Fibroblast of lung (primary cell): Measurements from ENCODE around the gene OR9G1. TPM values are rescaled to one million over a fixed set of nuclear protein-coding genes. Genes with fewer than 3 reads are reported as not detected.

Source experiments
- DNase-seq, 2 donors: peaks; one replicate each; pipeline versions ENCODE4 v3.0.0 to v3.0.0-alpha.2; 2010; ENCODE audit warnings: low read depth in 2 of 2
- H2AFZ ChIP-seq: 2 replicates; pipeline ENCODE4 v1.5.1; 2012; ENCODE audit warnings: low read length, control low read depth, inconsistent platforms
- H3K27ac ChIP-seq: 2 replicates; pipeline ENCODE4 v1.5.1; 2011; ENCODE audit warnings: low read length, control low read depth; ENCODE audit not compliant: insufficient read depth
- H3K27me3 ChIP-seq: 2 replicates; pipeline ENCODE4 v1.5.1; 2011; ENCODE audit warnings: mild to moderate bottlenecking, low read length; ENCODE audit not compliant: control insufficient read depth, insufficient read depth
- H3K36me3 ChIP-seq: 2 replicates; pipeline ENCODE4 v1.5.1; 2011; ENCODE audit warnings: low read length; ENCODE audit not compliant: control insufficient read depth, insufficient read depth
- H3K4me1 ChIP-seq: 2 replicates; pipeline ENCODE4 v1.5.1; 2011; ENCODE audit warnings: low read length; ENCODE audit not compliant: control insufficient read depth, insufficient read depth; ENCODE audit errors: extremely low read depth
- H3K4me2 ChIP-seq: 2 replicates; pipeline ENCODE4 v1.5.1; 2011; ENCODE audit warnings: low read length, control low read depth; ENCODE audit not compliant: insufficient read depth; ENCODE audit errors: extremely low read depth
- H3K4me3 ChIP-seq, 4 experiments: fragments of 200-600 bp in 1 of 4; sonication (generic) in 1 of 4; replicated peaks in 1 of 4; 2 replicates each; pipeline ENCODE4 v1.5.1; 2011 to 2016; ENCODE audit warnings: low read length in 4 of 4, low read depth in 3 of 4, mild to moderate bottlenecking in 3 of 4, control low read depth in 2 of 4, inconsistent platforms in 1 of 4, mixed read lengths in 1 of 4; ENCODE audit not compliant: insufficient read depth in 1 of 4; ENCODE audit errors: control extremely low read depth in 1 of 4
- H3K79me2 ChIP-seq: 2 replicates; pipeline ENCODE4 v1.5.1; 2012; ENCODE audit warnings: mild to moderate bottlenecking, low read length, inconsistent platforms; ENCODE audit not compliant: control insufficient read depth, insufficient read depth
- H3K9ac ChIP-seq: 2 replicates; pipeline ENCODE4 v1.5.1; 2011; ENCODE audit warnings: mild to moderate bottlenecking, low read length, control low read depth; ENCODE audit not compliant: insufficient read depth
- H3K9me3 ChIP-seq: 2 replicates; pipeline ENCODE4 v1.5.1; 2012; ENCODE audit warnings: low read depth, low read length; ENCODE audit not compliant: control insufficient read depth, insufficient read depth
- H4K20me1 ChIP-seq: 2 replicates; pipeline ENCODE4 v1.5.1; 2011; ENCODE audit warnings: low read length; ENCODE audit not compliant: control insufficient read depth, insufficient read depth; ENCODE audit errors: extremely low read depth
- EZH2 ChIP-seq: IDR thresholded peaks from 2 replicates; pipeline ENCODE4 v1.5.1; 2012; ENCODE audit warnings: low read length, control low read depth, mild to moderate bottlenecking; ENCODE audit errors: missing control alignments
- polyA minus RNA-seq: library from RNA; depleted of rRNA, polyadenylated mRNA; stranded (reverse); fragments of >200 nt; gene quantifications from 2 replicates; pipeline ENCODE4 v1.2.3, GENCODE V29; 2011; ENCODE audit warnings: low replicate concordance
- polyA plus RNA-seq, 2 donors: library from polyadenylated mRNA; depleted of rRNA in 1 of 2; stranded (reverse) in 1 of 2; unstranded in 1 of 2; fragments of >200 nt; gene quantifications; 2 replicates each; pipeline ENCODE4 v1.2.1, GENCODE V29; 2011 to 2012; ENCODE audit warnings: missing spikeins in 1 of 2
- total RNA-seq: library from RNA; depleted of rRNA; stranded (reverse); fragments of >200 nt; gene quantifications from 2 replicates; pipeline ENCODE4 v1.2.1, GENCODE V29; 2014
- TF ChIP-seq, protein P1 (sequence below), 2 donors: IDR thresholded peaks in 1 of 2; conservative IDR thresholded peaks in 1 of 2; 1 replicate in 1 of 2; 2 replicates in 1 of 2; pipeline ENCODE4 v1.5.1; 2011 to 2012; ENCODE audit warnings: low read length in 2 of 2, control low read depth in 1 of 2, inconsistent platforms in 1 of 2, low read depth in 1 of 2, mild to moderate bottlenecking in 1 of 2

Gene OR9G1, protein sequence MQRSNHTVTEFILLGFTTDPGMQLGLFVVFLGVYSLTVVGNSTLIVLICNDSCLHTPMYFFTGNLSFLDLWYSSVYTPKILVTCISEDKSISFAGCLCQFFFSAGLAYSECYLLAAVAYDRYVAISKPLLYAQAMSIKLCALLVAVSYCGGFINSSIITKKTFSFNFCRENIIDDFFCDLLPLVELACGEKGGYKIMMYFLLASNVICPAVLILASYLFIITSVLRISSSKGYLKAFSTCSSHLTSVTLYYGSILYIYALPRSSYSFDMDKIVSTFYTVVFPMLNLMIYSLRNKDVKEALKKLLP
- total RNA-seq (not detected in 2 replicates), polyA plus RNA-seq (not detected in 2 replicates), polyA minus RNA-seq (not detected in 2 replicates)
- not detected in 2 replicates for polyA plus RNA-seq (2012)

- no peak within 1 kb of the TSS for H3K4me3 ChIP-seq
- H3K79me2 ChIP-seq, result no peaks in the 10 kb centered on the region
- no peaks in the 10 kb centered on the region for H3K27me3 ChIP-seq
- DNase-seq, result no peak
- H2AFZ ChIP-seq, result no peak within 1 kb of the TSS
- H3K4me1 ChIP-seq, result no peaks in the 10 kb centered on the region
- no peak within 1 kb of the TSS for H3K9ac ChIP-seq
- no peak within 1 kb of the TSS for H3K27ac ChIP-seq
- H4K20me1 ChIP-seq, result no peaks in the 10 kb centered on the region
- H3K4me2 ChIP-seq, result no peak within 1 kb of the TSS
- no peaks in the 10 kb centered on the region for H3K9me3 ChIP-seq
- no peak for TF ChIP-seq EZH2
- TF ChIP-seq, protein P1, sequence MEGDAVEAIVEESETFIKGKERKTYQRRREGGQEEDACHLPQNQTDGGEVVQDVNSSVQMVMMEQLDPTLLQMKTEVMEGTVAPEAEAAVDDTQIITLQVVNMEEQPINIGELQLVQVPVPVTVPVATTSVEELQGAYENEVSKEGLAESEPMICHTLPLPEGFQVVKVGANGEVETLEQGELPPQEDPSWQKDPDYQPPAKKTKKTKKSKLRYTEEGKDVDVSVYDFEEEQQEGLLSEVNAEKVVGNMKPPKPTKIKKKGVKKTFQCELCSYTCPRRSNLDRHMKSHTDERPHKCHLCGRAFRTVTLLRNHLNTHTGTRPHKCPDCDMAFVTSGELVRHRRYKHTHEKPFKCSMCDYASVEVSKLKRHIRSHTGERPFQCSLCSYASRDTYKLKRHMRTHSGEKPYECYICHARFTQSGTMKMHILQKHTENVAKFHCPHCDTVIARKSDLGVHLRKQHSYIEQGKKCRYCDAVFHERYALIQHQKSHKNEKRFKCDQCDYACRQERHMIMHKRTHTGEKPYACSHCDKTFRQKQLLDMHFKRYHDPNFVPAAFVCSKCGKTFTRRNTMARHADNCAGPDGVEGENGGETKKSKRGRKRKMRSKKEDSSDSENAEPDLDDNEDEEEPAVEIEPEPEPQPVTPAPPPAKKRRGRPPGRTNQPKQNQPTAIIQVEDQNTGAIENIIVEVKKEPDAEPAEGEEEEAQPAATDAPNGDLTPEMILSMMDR (conservative IDR thresholded peaks at IDR 0.05 in 1 of 2, IDR thresholded peaks at IDR 0.05 in 1 of 2; ENCODE audit: low read depth in 1 of 2, low read length in 2 of 2), result no peak
- H3K36me3 ChIP-seq, result no peaks in the 10 kb centered on the region
These were observed at the start of gene OR9G1 for GRCh38 chr11:56698795-56699194. Gene OR9G1, plus strand, starts transcription at chr11:56699095. Its CDS starts 1,293 bp downstream, at chr11:56700388.

- Histone ChIP-seq H3K27me3 (no peaks in the 10 kb centered on the region), H3K9me3 (no peaks in the 10 kb centered on the region), H3K27ac (no peak overlapping the region), H3K4me3 (no peak overlapping the region), H3K9ac (no peak overlapping the region), H3K4me1 (no peaks in the 10 kb centered on the region), H4K20me1 (no peaks in the 10 kb centered on the region), H3K79me2 (no peaks in the 10 kb centered on the region), H3K4me2 (no peak overlapping the region), H3K36me3 (no peaks in the 10 kb centered on the region), H2AFZ (no peak overlapping the region)
- no peak for DNase-seq
- TF ChIP-seq EZH2, result no peak
- TF ChIP-seq, protein P1 (conservative IDR thresholded peaks at IDR 0.05 in 1 of 2, IDR thresholded peaks at IDR 0.05 in 1 of 2; ENCODE audit: low read depth in 1 of 2, low read length in 2 of 2), result no peak
These were observed 39.1 kb upstream of the OR9G1 start for GRCh38 chr11:56659755-56660154.

DNA sequence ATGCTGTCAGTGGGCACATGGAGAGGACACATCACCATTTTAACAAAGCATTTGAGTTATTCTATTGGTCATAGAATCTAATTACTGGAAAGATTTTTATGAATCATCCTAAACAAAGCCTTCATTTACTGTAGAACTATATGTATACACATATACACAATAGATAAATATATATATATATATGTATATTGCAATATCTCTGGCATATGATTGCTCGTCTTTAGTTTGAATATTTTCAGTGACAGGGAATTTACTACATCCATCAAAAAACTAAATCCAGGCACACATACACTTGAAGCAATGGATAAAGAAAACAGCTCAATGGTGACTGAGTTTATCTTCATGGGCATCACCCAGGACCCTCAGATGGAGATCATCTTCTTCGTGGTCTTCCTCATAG is 35.5 kb upstream of the OR9G1 start, which contains the start of gene OR5AR1:
TSS of gene OR5AR1 (plus strand) at position 301 of the 400 bp plus-strand sequence. CDS start at position 301, 0 bp downstream.
- Histone ChIP-seq H3K27me3 (no peaks in the 10 kb centered on the region), H3K9ac (no peak within 1 kb of the TSS), H3K9me3 (no peaks in the 10 kb centered on the region), H3K4me3 (no peak within 1 kb of the TSS), H3K27ac (no peak within 1 kb of the TSS), H3K4me2 (no peak within 1 kb of the TSS), H3K79me2 (no peaks in the 10 kb centered on the region), H3K36me3 (no peaks in the 10 kb centered on the region), H3K4me1 (no peaks in the 10 kb centered on the region), H4K20me1 (no peaks in the 10 kb centered on the region), H2AFZ (no peak within 1 kb of the TSS)
- no peak for TF ChIP-seq EZH2
- TF ChIP-seq, protein P1 (conservative IDR thresholded peaks at IDR 0.05 in 1 of 2, IDR thresholded peaks at IDR 0.05 in 1 of 2; ENCODE audit: low read depth in 1 of 2, low read length in 2 of 2), result no peak
- DNase-seq, result no peak
